ENCODE data around the gene POR.

DNA sequence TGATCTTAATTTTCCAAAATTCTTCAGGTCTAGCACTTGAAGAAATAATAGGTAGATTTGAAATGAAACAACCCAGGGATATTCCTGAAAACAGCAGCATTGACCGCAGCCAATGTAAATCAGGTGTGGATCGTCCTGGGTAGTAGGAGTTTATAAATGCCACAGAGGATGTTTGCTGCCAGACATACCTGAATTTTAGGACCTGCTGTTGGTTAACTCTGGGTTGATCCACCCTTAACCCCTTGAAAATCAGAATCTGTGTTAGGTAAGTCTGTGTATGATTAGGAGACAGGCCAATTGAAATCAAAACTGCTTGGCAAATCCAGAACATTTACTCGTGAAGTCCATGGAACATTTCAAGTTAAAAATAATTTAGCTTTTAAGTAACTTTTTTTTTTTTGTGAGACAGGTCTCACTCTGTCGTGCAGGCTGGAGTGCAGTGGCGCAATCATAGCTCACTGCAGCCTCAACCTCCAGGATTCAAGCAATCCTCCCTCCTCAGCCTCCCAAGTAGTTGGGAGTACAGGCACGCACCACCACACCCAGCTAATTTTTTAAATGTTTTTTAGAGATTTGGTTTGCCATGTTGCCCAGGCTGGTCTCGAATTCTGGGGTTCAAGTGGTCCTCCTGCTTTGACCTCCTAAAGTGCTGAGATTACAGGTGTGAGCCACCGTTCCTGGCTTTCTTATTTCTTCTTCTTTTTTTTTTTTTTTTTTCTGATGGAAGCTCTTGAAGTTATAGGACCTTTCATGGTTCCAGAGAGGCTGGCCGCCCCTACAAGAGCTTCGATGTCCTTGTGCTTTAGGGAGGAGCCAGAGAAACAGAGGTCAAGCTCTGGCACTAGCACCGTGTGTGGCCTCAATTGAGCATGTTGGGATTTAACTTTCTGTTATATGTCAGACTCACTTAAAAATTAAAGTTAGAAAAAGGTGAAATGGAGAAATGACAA lies 2.0 kb downstream of the POR start:
- TF ChIP-seq, protein P1, sequence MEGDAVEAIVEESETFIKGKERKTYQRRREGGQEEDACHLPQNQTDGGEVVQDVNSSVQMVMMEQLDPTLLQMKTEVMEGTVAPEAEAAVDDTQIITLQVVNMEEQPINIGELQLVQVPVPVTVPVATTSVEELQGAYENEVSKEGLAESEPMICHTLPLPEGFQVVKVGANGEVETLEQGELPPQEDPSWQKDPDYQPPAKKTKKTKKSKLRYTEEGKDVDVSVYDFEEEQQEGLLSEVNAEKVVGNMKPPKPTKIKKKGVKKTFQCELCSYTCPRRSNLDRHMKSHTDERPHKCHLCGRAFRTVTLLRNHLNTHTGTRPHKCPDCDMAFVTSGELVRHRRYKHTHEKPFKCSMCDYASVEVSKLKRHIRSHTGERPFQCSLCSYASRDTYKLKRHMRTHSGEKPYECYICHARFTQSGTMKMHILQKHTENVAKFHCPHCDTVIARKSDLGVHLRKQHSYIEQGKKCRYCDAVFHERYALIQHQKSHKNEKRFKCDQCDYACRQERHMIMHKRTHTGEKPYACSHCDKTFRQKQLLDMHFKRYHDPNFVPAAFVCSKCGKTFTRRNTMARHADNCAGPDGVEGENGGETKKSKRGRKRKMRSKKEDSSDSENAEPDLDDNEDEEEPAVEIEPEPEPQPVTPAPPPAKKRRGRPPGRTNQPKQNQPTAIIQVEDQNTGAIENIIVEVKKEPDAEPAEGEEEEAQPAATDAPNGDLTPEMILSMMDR (IDR thresholded peaks at IDR 0.05) = no peak
- no peak for TF ChIP-seq SIN3A (IDR thresholded peaks at IDR 0.05; ENCODE audit: borderline replicate concordance, insufficient read depth, low read depth, low read length)
- TF ChIP-seq, protein P2, sequence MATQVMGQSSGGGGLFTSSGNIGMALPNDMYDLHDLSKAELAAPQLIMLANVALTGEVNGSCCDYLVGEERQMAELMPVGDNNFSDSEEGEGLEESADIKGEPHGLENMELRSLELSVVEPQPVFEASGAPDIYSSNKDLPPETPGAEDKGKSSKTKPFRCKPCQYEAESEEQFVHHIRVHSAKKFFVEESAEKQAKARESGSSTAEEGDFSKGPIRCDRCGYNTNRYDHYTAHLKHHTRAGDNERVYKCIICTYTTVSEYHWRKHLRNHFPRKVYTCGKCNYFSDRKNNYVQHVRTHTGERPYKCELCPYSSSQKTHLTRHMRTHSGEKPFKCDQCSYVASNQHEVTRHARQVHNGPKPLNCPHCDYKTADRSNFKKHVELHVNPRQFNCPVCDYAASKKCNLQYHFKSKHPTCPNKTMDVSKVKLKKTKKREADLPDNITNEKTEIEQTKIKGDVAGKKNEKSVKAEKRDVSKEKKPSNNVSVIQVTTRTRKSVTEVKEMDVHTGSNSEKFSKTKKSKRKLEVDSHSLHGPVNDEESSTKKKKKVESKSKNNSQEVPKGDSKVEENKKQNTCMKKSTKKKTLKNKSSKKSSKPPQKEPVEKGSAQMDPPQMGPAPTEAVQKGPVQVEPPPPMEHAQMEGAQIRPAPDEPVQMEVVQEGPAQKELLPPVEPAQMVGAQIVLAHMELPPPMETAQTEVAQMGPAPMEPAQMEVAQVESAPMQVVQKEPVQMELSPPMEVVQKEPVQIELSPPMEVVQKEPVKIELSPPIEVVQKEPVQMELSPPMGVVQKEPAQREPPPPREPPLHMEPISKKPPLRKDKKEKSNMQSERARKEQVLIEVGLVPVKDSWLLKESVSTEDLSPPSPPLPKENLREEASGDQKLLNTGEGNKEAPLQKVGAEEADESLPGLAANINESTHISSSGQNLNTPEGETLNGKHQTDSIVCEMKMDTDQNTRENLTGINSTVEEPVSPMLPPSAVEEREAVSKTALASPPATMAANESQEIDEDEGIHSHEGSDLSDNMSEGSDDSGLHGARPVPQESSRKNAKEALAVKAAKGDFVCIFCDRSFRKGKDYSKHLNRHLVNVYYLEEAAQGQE (IDR thresholded peaks at IDR 0.05; ENCODE audit: insufficient read depth in 1 of 2, low read depth in 2 of 2, low read length in 1 of 2) = no peak

Data from Panc1 (cell line).